Mesothelial cell of epicardium (in vitro differentiated cells): Measurements from ENCODE around the gene MAPRE3. TPM values are rescaled to one million over a fixed set of nuclear protein-coding genes. Genes with fewer than 3 reads are reported as not detected.

ENCODE experiments used
- DNase-seq, 2 experiments: peaks; one replicate each; pipeline ENCODE4 v3.0.0; 2021; ENCODE audit warnings: low spot score in 2 of 2; ENCODE audit not compliant: unreplicated experiment in 2 of 2
- H3K27ac Mint-ChIP-seq: 2 replicates; pipeline ENCODE4 v1.8.0; 2021; ENCODE audit warnings: mixed read lengths
- H3K27me3 Mint-ChIP-seq: 2 replicates; pipeline ENCODE4 v1.8.0; 2021; ENCODE audit warnings: low read depth, mixed read lengths
- H3K36me3 Mint-ChIP-seq: 2 replicates; pipeline ENCODE4 v1.8.0; 2021; ENCODE audit warnings: mixed read lengths
- H3K4me1 Mint-ChIP-seq: 2 replicates; pipeline ENCODE4 v1.8.0; 2021; ENCODE audit warnings: mixed read lengths
- H3K4me3 Mint-ChIP-seq: 2 replicates; pipeline ENCODE4 v1.8.0; 2021; ENCODE audit warnings: mild to moderate bottlenecking, moderate library complexity, mixed read lengths
- H3K9me3 Mint-ChIP-seq: 2 replicates; pipeline ENCODE4 v1.8.0; 2021; ENCODE audit warnings: mixed read lengths
- total RNA-seq: library from RNA; stranded (reverse); gene quantifications from 3 replicates; pipeline ENCODE4 v1.2.1, GENCODE V29; 2021
- TF ChIP-seq, protein P1 (sequence below): fragments of 200-600 bp; sonication (generic); IDR thresholded peaks from one replicate; pipeline ENCODE4 v1.5.0; 2021; ENCODE audit warnings: antibody characterized with exemption; ENCODE audit not compliant: unreplicated experiment

The MAPRE3 gene
- total RNA-seq, 1 donor from 2014 or later: 14.8 TPM

GRCh38 chr2:27029051-27029450 is 58.6 kb downstream of the MAPRE3 start:
- H3K4me1 Mint-ChIP-seq: peaks cover 21% of the 10 kb centered on the region
- no peaks in the 10 kb centered on the region for H3K27me3 Mint-ChIP-seq
- H3K27ac Mint-ChIP-seq: no peak overlapping the region
- no peak for DNase-seq
- TF ChIP-seq, protein P1, sequence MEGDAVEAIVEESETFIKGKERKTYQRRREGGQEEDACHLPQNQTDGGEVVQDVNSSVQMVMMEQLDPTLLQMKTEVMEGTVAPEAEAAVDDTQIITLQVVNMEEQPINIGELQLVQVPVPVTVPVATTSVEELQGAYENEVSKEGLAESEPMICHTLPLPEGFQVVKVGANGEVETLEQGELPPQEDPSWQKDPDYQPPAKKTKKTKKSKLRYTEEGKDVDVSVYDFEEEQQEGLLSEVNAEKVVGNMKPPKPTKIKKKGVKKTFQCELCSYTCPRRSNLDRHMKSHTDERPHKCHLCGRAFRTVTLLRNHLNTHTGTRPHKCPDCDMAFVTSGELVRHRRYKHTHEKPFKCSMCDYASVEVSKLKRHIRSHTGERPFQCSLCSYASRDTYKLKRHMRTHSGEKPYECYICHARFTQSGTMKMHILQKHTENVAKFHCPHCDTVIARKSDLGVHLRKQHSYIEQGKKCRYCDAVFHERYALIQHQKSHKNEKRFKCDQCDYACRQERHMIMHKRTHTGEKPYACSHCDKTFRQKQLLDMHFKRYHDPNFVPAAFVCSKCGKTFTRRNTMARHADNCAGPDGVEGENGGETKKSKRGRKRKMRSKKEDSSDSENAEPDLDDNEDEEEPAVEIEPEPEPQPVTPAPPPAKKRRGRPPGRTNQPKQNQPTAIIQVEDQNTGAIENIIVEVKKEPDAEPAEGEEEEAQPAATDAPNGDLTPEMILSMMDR: no peak
- H3K4me3 Mint-ChIP-seq: no peak overlapping the region
- no peaks in the 10 kb centered on the region for H3K9me3 Mint-ChIP-seq
- peaks cover 5% of the 10 kb centered on the region for H3K36me3 Mint-ChIP-seq

- Mint-ChIP-seq H3K27me3 (no peaks in the 10 kb centered on the region), H3K4me3 (peak within 1 kb of the TSS; percentile 95), H3K36me3 (peaks cover 10% of the 10 kb centered on the region), H3K4me1 (peaks cover 27% of the 10 kb centered on the region), H3K27ac (peak within 1 kb of the TSS; percentile 79), H3K9me3 (no peaks in the 10 kb centered on the region)
- peak; percentile 72 to 83 for DNase-seq
- TF ChIP-seq, protein P1: no peak
Observed at GRCh38 chr2:27032495-27033252, 62.2 kb downstream of the MAPRE3 start, which contains the start of gene TMEM214. Gene TMEM214 (plus strand): TSS chr2:27032965. CDS start chr2:27033016, 51 bp downstream.

DNA sequence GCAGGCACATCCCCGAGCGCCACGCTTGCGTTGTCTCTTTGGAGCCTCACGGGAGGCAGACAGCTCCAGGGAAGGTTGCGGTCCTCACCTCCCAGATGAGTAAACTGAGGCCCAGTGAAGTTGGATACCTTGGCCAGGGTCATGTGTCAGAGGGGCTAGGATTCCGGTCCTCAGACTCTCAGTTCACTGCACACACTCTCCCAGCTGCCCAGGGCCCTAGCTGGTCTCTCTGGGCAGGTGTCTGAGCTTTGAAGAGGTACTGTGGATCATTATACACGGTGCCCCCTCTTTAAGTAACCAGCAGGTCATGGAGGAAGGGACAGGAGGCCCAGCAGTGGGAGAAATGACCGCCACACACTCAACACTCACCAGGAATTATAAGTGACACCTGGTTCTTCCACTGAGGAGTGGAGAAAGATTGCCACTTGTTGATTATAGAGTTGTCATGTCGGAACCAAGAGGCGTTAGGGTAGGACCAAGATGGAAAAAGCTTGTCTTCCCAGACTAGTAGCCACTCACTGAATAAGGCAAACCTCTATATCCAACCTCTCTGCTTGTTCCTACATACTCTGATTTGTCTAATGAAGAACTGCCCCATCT is 62.9 kb downstream of the MAPRE3 start:
- H3K4me3 Mint-ChIP-seq: peak overlapping the region; percentile 95
- H3K27ac Mint-ChIP-seq: peak overlapping the region; percentile 45
- DNase-seq: no peak
- no peaks in the 10 kb centered on the region for H3K9me3 Mint-ChIP-seq
- no peaks in the 10 kb centered on the region for H3K27me3 Mint-ChIP-seq
- TF ChIP-seq, protein P1: no peak
- H3K36me3 Mint-ChIP-seq: peaks cover 7% of the 10 kb centered on the region
- H3K4me1 Mint-ChIP-seq: peaks cover 27% of the 10 kb centered on the region

DNA sequence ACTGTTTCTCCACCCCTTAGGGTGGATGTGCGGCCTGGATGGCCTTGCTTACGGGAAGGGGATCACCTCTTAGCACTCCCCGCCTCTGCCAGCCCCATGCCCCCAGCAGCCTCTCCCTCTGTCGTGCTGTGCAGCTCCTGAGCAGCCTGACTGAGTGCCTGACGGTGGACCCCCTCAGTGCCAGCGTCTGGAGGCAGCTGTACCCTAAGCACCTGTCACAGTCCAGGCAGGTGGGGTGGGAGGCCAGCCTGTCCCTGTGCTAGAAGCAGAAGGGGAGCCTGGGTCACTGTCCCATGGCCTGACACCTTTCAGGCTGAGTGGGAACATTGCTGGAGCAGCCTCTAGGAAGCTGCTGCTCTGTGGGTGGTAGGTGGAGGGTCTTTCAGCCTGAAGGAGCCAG is 67.6 kb downstream of the MAPRE3 start:
- TF ChIP-seq, protein P1: no peak
- Mint-ChIP-seq H3K27ac (no peak overlapping the region), H3K9me3 (no peaks in the 10 kb centered on the region), H3K4me3 (no peak overlapping the region), H3K36me3 (peaks cover 13% of the 10 kb centered on the region), H3K4me1 (peaks cover 16% of the 10 kb centered on the region), H3K27me3 (no peaks in the 10 kb centered on the region)
- no peak for DNase-seq

DNA sequence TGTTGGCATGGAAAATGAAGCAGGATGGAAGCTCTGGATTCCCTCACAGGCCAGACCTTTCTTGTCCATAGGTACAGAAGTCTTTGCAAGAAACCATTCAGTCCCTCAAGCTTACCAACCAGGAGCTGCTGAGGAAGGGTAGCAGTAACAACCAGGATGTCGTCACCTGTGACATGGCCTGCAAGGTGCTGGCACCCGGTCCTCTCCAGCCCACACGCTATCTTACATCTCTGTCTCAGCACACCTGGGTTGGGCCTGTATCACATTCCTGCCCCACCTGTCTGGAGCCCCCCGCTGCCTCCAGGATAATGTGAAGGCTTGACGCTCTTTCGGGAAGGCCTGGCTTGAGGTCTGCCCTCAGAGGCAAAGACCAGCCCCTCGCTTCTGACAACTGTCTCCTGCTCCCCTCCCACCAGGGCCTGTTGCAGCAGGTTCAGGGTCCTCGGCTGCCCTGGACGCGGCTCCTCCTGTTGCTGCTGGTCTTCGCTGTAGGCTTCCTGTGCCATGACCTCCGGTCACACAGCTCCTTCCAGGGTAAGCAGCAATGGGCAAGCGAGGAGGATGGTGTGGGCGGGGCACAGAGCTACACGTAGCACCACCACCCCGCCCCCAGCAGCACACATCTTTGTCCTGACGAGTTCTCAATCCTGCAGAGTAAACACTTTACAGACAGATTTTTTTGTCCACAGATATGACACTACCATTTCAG is 68.3 kb downstream of the MAPRE3 start:
- H3K27ac Mint-ChIP-seq: no peak overlapping the region
- TF ChIP-seq, protein P1: no peak
- DNase-seq: no peak
- H3K9me3 Mint-ChIP-seq: no peaks in the 10 kb centered on the region
- peaks cover 9% of the 10 kb centered on the region for H3K4me1 Mint-ChIP-seq
- H3K27me3 Mint-ChIP-seq: no peaks in the 10 kb centered on the region
- H3K36me3 Mint-ChIP-seq: peaks cover 13% of the 10 kb centered on the region
- H3K4me3 Mint-ChIP-seq: no peak overlapping the region
